A549 (cell line): Measurements from ENCODE around the gene ZSWIM3. TPM values are rescaled to one million over a fixed set of nuclear protein-coding genes. Genes with fewer than 3 reads are reported as not detected.

Source experiments
- ATAC-seq, 2 experiments: fragments of 200-7000 bp in 1 of 2; fragments of >200 bp in 1 of 2; cut with Nextera tagmentation in 1 of 2; cut with Tn5 transposase in 1 of 2; 3 replicates each; pipeline versions ENCODE4 v1.8.0 to v1.9.1; 2018 to 2020; ENCODE audit warnings: mild to moderate bottlenecking in 1 of 2, moderate library complexity in 1 of 2
- CTCF ChIA-PET: fragments of 300-600 bp; sonication (Branson Sonifier 250); formaldehyde crosslinking; extraction: SDS; loops from one replicate; lab custom pipeline; 2021; ENCODE audit warnings: antibody characterized with exemption, inconsistent platforms; lab: Yijun Ruan, JAX
- POLR2A ChIA-PET: fragments of 350-600 bp; formaldehyde crosslinking; extraction: SDS; loops from one replicate; lab custom pipeline; 2021; ENCODE audit warnings: antibody characterized with exemption, inconsistent platforms; lab: Yijun Ruan, JAX
- DNase-seq, 2 experiments: peaks; one replicate each; pipeline versions ENCODE4 v3.0.0 to v3.0.0-alpha.2; 2011 to 2016; ENCODE audit warnings: low read depth in 1 of 2, low spot score in 1 of 2
- FAIRE-seq: peaks from 2 replicates; lab custom pipeline; 2011; peaks lifted over from hg19 to GRCh38; lab: Jason Lieb, UNC
- H3K27ac ChIP-seq, 2 experiments: fragments of >200 bp; sonication (Bioruptor Twin); formaldehyde crosslinking; 3 replicates each; pipeline ENCODE4 v1.5.1; 2016 to 2017
- H3K4me1 ChIP-seq: fragments of >200 bp; sonication (Bioruptor Twin); formaldehyde crosslinking; 3 replicates; pipeline ENCODE4 v1.6.1; 2016
- H3K4me2 ChIP-seq: fragments of >200 bp; sonication (Bioruptor Twin); formaldehyde crosslinking; 3 replicates; pipeline ENCODE4 v1.6.1; 2016
- H3K4me3 ChIP-seq: fragments of >200 bp; sonication (Bioruptor Twin); formaldehyde crosslinking; 3 replicates; pipeline ENCODE4 v1.5.1; 2016
- H3K9me3 ChIP-seq: fragments of >200 bp; sonication (Bioruptor Twin); formaldehyde crosslinking; 3 replicates; pipeline ENCODE4 v1.6.1; 2016
- ATOH8 ChIP-seq: fragments of 250-450 bp; sonication (Bioruptor Pico); IDR thresholded peaks from 2 replicates; pipeline ENCODE4 v1.5.0; 2020; ENCODE audit warnings: low read depth, mild to moderate bottlenecking, moderate library complexity
- BCL3 ChIP-seq: fragments of >200 bp; sonication (Bioruptor Twin); formaldehyde crosslinking; IDR thresholded peaks from 3 replicates; pipeline ENCODE4 v1.6.1; 2016
- BHLHE40 ChIP-seq: IDR thresholded peaks from 2 replicates; pipeline ENCODE4 v1.6.1; 2012; ENCODE audit warnings: low read depth, low read length, inconsistent platforms
- CTCF ChIP-seq: fragments of >200 bp; sonication (Bioruptor Twin); formaldehyde crosslinking; IDR thresholded peaks from 3 replicates; pipeline ENCODE4 v1.5.1; 2016
- EHF ChIP-seq: fragments of 250-450 bp; sonication (Bioruptor Pico); IDR thresholded peaks from 2 replicates; pipeline ENCODE4 v1.5.0; 2020; ENCODE audit warnings: mild to moderate bottlenecking
- HDAC2 ChIP-seq: fragments of 200-600 bp; sonication (generic); IDR thresholded peaks from 2 replicates; pipeline ENCODE4 v1.6.1; 2016
- HMGXB4 ChIP-seq: fragments of 250-450 bp; sonication (Bioruptor Pico); IDR thresholded peaks from 2 replicates; pipeline ENCODE4 v1.5.0; 2021; ENCODE audit warnings: mild to moderate bottlenecking, moderate library complexity, borderline replicate concordance
- HOXB13 ChIP-seq: fragments of 250-450 bp; sonication (Bioruptor Pico); IDR thresholded peaks from 2 replicates; pipeline ENCODE4 v1.5.0; 2020; ENCODE audit warnings: low read depth, mild to moderate bottlenecking, moderate library complexity
- HOXB5 ChIP-seq: fragments of 250-450 bp; sonication (Bioruptor Pico); IDR thresholded peaks from 2 replicates; pipeline ENCODE4 v1.5.0; 2020; ENCODE audit warnings: mild to moderate bottlenecking, moderate library complexity
- KDM5A ChIP-seq: fragments of 200-600 bp; sonication (generic); IDR thresholded peaks from 2 replicates; pipeline ENCODE4 v1.6.1; 2016; ENCODE audit warnings: antibody characterized with exemption, mild to moderate bottlenecking
- MAFK ChIP-seq: fragments of 450-650 bp; IDR thresholded peaks from 2 replicates; pipeline ENCODE4 v1.6.1; 2014; ENCODE audit not compliant: partially characterized antibody
- MAX ChIP-seq: IDR thresholded peaks from 2 replicates; pipeline ENCODE4 v1.6.1; 2012
- RAD21 ChIP-seq, 2 experiments: fragments of >200 bp in 1 of 2; sonication (Bioruptor Twin) in 1 of 2; formaldehyde crosslinking in 1 of 2; IDR thresholded peaks in 1 of 2; conservative IDR thresholded peaks in 1 of 2; 2 replicates in 1 of 2; 3 replicates in 1 of 2; pipeline ENCODE4 v1.6.1; 2012 to 2018; ENCODE audit warnings: inconsistent platforms in 1 of 2
- RCOR1 ChIP-seq: fragments of 150-350 bp; IDR thresholded peaks from 2 replicates; pipeline ENCODE4 v1.6.1; 2014; ENCODE audit warnings: antibody characterized with exemption, low read length, low read depth
- SMC3 ChIP-seq: fragments of >200 bp; sonication (Bioruptor Twin); formaldehyde crosslinking; IDR thresholded peaks from 3 replicates; pipeline ENCODE4 v1.6.1; 2018; ENCODE audit warnings: inconsistent platforms
- SREBF2 ChIP-seq: fragments of 450-650 bp; IDR thresholded peaks from 2 replicates; pipeline ENCODE4 v1.6.1; 2014; ENCODE audit warnings: mild to moderate bottlenecking, moderate library complexity
- ZC3H11A ChIP-seq: fragments of 450-650 bp; IDR thresholded peaks from 2 replicates; pipeline ENCODE4 v1.6.1; 2014; ENCODE audit warnings: antibody characterized with exemption, mild to moderate bottlenecking
- WGBS: methylation state at CpG from one replicate; pipeline ENCODE4 v1.1.6; 2017; ENCODE audit errors: missing lambda C conversion rate; 5-methylcytosine and 5-hydroxymethylcytosine counted together
- polyA plus RNA-seq, 4 experiments: library from polyadenylated mRNA; depleted of rRNA in 3 of 4; stranded (reverse); fragments of >200 nt; fragmentation: RNase III in 1 of 4; extraction: RNeasy Plus Mini Kit Qiagen cat#74134 plus additional on column Dnase treatment in 1 of 4; gene quantifications; 2 replicates in 3 of 4; 3 replicates in 1 of 4; pipeline ENCODE4 v1.2.3, GENCODE V29; 2011 to 2017
- TF ChIP-seq, protein P1 (sequence below): IDR thresholded peaks from 2 replicates; pipeline ENCODE4 v1.6.1; 2012

ZSWIM3 gene
- polyA plus RNA-seq, 2 of the 4 experiments (the other 2 are of a cell fraction), result 1.1 to 1.3 TPM

GRCh38 chr20:45886590-45887345 is 29.4 kb downstream of the ZSWIM3 start (continued):
- TF ChIP-seq CTCF (no peak), MAFK (no peak), SREBF2 (no peak), BCL3 (no peak), ATOH8 (CRISPR knock-in tag) (no peak), MAX (no peak), EHF (CRISPR knock-in tag) (no peak)

- FAIRE-seq (no peak), ATAC-seq (no peak), DNase-seq (no peak)
- H3K4me3 ChIP-seq, result no peak within 1 kb of the TSS
- WGBS, result 93% methylated on average over 8 of the region's 8 CpGs
- no peak for TF ChIP-seq BHLHE40
- TF ChIP-seq KDM5A, result no peak
- no peak for TF ChIP-seq HMGXB4 (CRISPR knock-in tag)
- no peak for TF ChIP-seq HOXB13
- TF ChIP-seq RAD21 (conservative IDR thresholded peaks at IDR 0.05 in 1 of 2, IDR thresholded peaks at IDR 0.05 in 1 of 2), result no peak
- no peak for TF ChIP-seq ATOH8 (CRISPR knock-in tag)
- TF ChIP-seq HDAC2, result no peak
- H3K4me2 ChIP-seq, result no peak within 1 kb of the TSS
- peaks cover 22% of the 10 kb centered on the region for H3K4me1 ChIP-seq
- CTCF ChIA-PET, result interaction anchor here (1.6 to 1.8 kb wide), 2 partner anchors 84 to 88 kb away, joined by 3 to 7 read pairs; no protein-coding TSS in a partner anchor
- POLR2A ChIA-PET, result no interaction called here
- no peaks in the 10 kb centered on the region for H3K9me3 ChIP-seq
- H3K27ac ChIP-seq, result no peak within 1 kb of the TSS
Observed at GRCh38 chr20:45887346-45887715, 29.9 kb downstream of the ZSWIM3 start, which contains the start of gene SPATA25. Gene SPATA25, minus strand, starts transcription at chr20:45887622. Its CDS starts 32 bp downstream, at chr20:45887590.

DNA sequence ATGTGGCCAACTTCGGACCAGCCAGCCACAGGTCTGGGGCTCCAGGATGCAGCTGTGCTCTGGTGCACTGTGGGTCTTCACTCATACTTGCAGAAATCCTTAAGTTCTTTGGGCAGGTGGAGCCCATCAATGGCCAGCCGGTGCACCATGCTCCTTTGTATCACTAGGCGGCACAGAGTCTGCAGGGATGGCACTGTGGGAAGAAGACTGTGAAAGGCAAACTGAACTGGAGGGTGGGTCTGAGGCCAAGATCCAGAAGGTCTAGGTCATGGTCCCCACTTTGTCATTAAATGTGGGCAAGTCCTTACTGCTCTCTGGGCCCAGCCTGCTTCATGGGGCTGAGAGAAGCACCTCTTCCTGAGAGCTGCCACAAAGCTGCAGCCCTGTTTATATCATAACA is 31.3 kb downstream of the ZSWIM3 start:
- Histone ChIP-seq H3K4me1 (peaks cover 23% of the 10 kb centered on the region), H3K27ac (no peak overlapping the region), H3K4me3 (no peak overlapping the region), H3K9me3 (no peaks in the 10 kb centered on the region), H3K4me2 (no peak overlapping the region)
- DNase-seq (no peak), FAIRE-seq (no peak), ATAC-seq (no peak)
- ChIA-PET POLR2A (interaction anchor here (2.9 to 3.2 kb wide), 2 partner anchors 8 to 46 kb away, joined by 19 to 26 read pairs; partner anchors contain the start of genes PCIF1 and ZSWIM1), CTCF (interaction anchor here (0.8 to 1.8 kb wide), 4 partner anchors 11 to 82 kb away, joined by 3 to 7 read pairs (median 5); no protein-coding TSS in a partner anchor)
- TF ChIP-seq, protein P1, sequence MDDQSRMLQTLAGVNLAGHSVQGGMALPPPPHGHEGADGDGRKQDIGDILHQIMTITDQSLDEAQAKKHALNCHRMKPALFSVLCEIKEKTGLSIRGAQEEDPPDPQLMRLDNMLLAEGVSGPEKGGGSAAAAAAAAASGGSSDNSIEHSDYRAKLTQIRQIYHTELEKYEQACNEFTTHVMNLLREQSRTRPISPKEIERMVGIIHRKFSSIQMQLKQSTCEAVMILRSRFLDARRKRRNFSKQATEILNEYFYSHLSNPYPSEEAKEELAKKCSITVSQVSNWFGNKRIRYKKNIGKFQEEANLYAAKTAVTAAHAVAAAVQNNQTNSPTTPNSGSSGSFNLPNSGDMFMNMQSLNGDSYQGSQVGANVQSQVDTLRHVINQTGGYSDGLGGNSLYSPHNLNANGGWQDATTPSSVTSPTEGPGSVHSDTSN, result no peak
- no peak for TF ChIP-seq RCOR1
- no peak for TF ChIP-seq SMC3
- no peak for TF ChIP-seq HOXB5
- no peak for TF ChIP-seq ZC3H11A
- 83% methylated on average over 3 of the region's 3 CpGs for WGBS
